Keratinocyte (primary cell): ENCODE measurements around the gene DESI1. TPM values are rescaled to one million over a fixed set of nuclear protein-coding genes. Genes with fewer than 3 reads are reported as not detected.

Experiments
- DNase-seq: peaks from one replicate; pipeline ENCODE4 v3.0.0-alpha.2; 2011; ENCODE audit warnings: low read depth, missing footprints, low spot score
- FAIRE-seq: peaks from 2 replicates; lab custom pipeline; 2011; peaks lifted over from hg19 to GRCh38; lab: Jason Lieb, UNC
- H2AFZ ChIP-seq: 2 replicates; pipeline ENCODE4 v1.6.0; 2012; ENCODE audit warnings: low read length, control low read depth, inconsistent platforms; ENCODE audit not compliant: control insufficient read depth
- H3K27ac ChIP-seq: 2 replicates; pipeline ENCODE4 v1.5.1; 2011; ENCODE audit warnings: low read length; ENCODE audit not compliant: control insufficient read depth, insufficient read depth
- H3K27me3 ChIP-seq: 3 replicates; pipeline ENCODE4 v1.6.0; 2011; ENCODE audit warnings: low read length; ENCODE audit not compliant: control insufficient read depth, insufficient read depth; ENCODE audit errors: extremely low read depth
- H3K36me3 ChIP-seq, 2 experiments: 2 replicates in 1 of 2; 3 replicates in 1 of 2; pipeline ENCODE4 v1.5.1; 2011; ENCODE audit warnings: low read length in 2 of 2, mild to moderate bottlenecking in 1 of 2; ENCODE audit not compliant: control insufficient read depth in 2 of 2, insufficient read depth in 2 of 2; ENCODE audit errors: extremely low read depth in 1 of 2
- H3K4me1 ChIP-seq: 3 replicates; pipeline ENCODE4 v1.5.1; 2011; ENCODE audit warnings: low read length; ENCODE audit not compliant: control insufficient read depth, insufficient read depth; ENCODE audit errors: extremely low read depth
- H3K4me2 ChIP-seq: 3 replicates; pipeline ENCODE4 v1.6.0; 2011; ENCODE audit warnings: low read depth, low read length; ENCODE audit not compliant: control insufficient read depth, insufficient read depth; ENCODE audit errors: extremely low read depth
- H3K4me3 ChIP-seq, 3 experiments: fragments of 200-600 bp in 1 of 3; sonication (generic) in 1 of 3; 2 replicates in 2 of 3; 3 replicates in 1 of 3; pipeline ENCODE4 v1.5.1; 2011 to 2016; ENCODE audit warnings: low read length in 3 of 3, mild to moderate bottlenecking in 3 of 3, control low read depth in 2 of 3, inconsistent platforms in 1 of 3, low read depth in 1 of 3, mixed read lengths in 1 of 3, mixed run types in 1 of 3, moderate library complexity in 1 of 3; ENCODE audit not compliant: control insufficient read depth in 2 of 3, insufficient read depth in 2 of 3; ENCODE audit errors: extremely low read depth in 1 of 3
- H3K79me2 ChIP-seq: 2 replicates; pipeline ENCODE4 v1.6.0; 2012; ENCODE audit warnings: low read length; ENCODE audit not compliant: control insufficient read depth, insufficient read depth
- H3K9ac ChIP-seq: 3 replicates; pipeline ENCODE4 v1.6.0; 2011; ENCODE audit warnings: low read length; ENCODE audit not compliant: control insufficient read depth, insufficient read depth; ENCODE audit errors: extremely low read depth
- H3K9me1 ChIP-seq: 3 replicates; pipeline ENCODE4 v1.6.0; 2011; ENCODE audit warnings: low read length; ENCODE audit not compliant: control insufficient read depth, insufficient read depth; ENCODE audit errors: extremely low read depth
- H3K9me3 ChIP-seq: 2 replicates; pipeline ENCODE4 v1.5.1; 2012; ENCODE audit warnings: low read depth, low read length; ENCODE audit not compliant: control insufficient read depth
- H4K20me1 ChIP-seq: 3 replicates; pipeline ENCODE4 v1.6.0; 2011; ENCODE audit warnings: low read length; ENCODE audit not compliant: control insufficient read depth, insufficient read depth; ENCODE audit errors: extremely low read depth
- CTCF ChIP-seq, 3 experiments: IDR thresholded peaks in 1 of 3; conservative IDR thresholded peaks in 1 of 3; optimal IDR thresholded peaks in 1 of 3; 2 replicates in 2 of 3; 3 replicates in 1 of 3; pipeline versions ENCODE3 to v1.5.1; 2011; ENCODE audit warnings: low read length in 3 of 3, mild to moderate bottlenecking in 3 of 3, moderate library complexity in 2 of 3, control low read depth in 1 of 3, inconsistent platforms in 1 of 3; ENCODE audit not compliant: insufficient read depth in 2 of 3; ENCODE audit errors: extremely low read depth in 1 of 3
- EZH2 ChIP-seq: IDR thresholded peaks from one replicate; pipeline ENCODE4 v1.6.1; 2012; ENCODE audit warnings: inconsistent platforms, mild to moderate bottlenecking, low read length, moderate library complexity
- dilution Hi-C: fragments of 300-500 bp; cut with MboI; formaldehyde crosslinking; loops from one replicate; pipeline ENCODE4 v1.7.0; 2020; ENCODE audit warnings: low sequenced_read_pairs; ENCODE audit not compliant: extremely low pct_ligation_motif_present
- polyA plus RNA-seq, 5 experiments: library from polyadenylated mRNA; depleted of rRNA in 3 of 5; stranded (reverse) in 3 of 5; stranded (forward) in 1 of 5; unstranded in 1 of 5; fragments of >200 nt; gene quantifications; 1 replicate in 1 of 5; 2 replicates in 3 of 5; 3 replicates in 1 of 5; pipeline versions ENCODE4 v1.2.1 to v1.2.3, GENCODE V29; 2011 to 2012; ENCODE audit warnings: missing spikeins in 2 of 5, low read depth in 1 of 5, low replicate concordance in 1 of 5

DESI1 gene
- polyA plus RNA-seq, 1 donor (not counting 4 experiments of a cell fraction or from before 2014, with no cell fraction given): 32.8 TPM

- Histone ChIP-seq H3K4me1 (no peaks in the 10 kb centered on the region), H3K4me3 (no peak overlapping the region), H3K9me1 (no peaks in the 10 kb centered on the region), H3K36me3 (peaks cover 49 to 69% of the 10 kb centered on the region in 2 experiments), H3K27me3 (no peaks in the 10 kb centered on the region), H4K20me1 (peaks cover 5% of the 10 kb centered on the region), H2AFZ (no peak overlapping the region), H3K27ac (no peak overlapping the region), H3K9me3 (no peaks in the 10 kb centered on the region), H3K79me2 (peaks cover 5% of the 10 kb centered on the region), H3K4me2 (no peak overlapping the region), H3K9ac (no peak overlapping the region)
- dilution Hi-C loops: no loop called here
- TF ChIP-seq EZH2 (no peak), CTCF (optimal IDR thresholded peaks at IDR 0.05 in 1 of 3, IDR thresholded peaks at IDR 0.05 in 1 of 3, conservative IDR thresholded peaks at IDR 0.05 in 1 of 3; ENCODE audit: extremely low read depth in 1 of 3, insufficient read depth in 2 of 3, low read length in 3 of 3) (no peak)
- no peak for FAIRE-seq
- no peak for DNase-seq
Observed at GRCh38 chr22:41656556-41656955, 35.7 kb upstream of the DESI1 start.

- Histone ChIP-seq H3K4me2 (no peak overlapping the region), H3K9me1 (no peaks in the 10 kb centered on the region), H3K27ac (no peak overlapping the region), H4K20me1 (peaks cover 5% of the 10 kb centered on the region), H3K79me2 (peaks cover 8% of the 10 kb centered on the region), H3K9ac (no peak overlapping the region), H3K36me3 (peaks cover 49 to 60% of the 10 kb centered on the region in 2 experiments), H3K27me3 (no peaks in the 10 kb centered on the region), H3K4me1 (no peaks in the 10 kb centered on the region), H3K9me3 (no peaks in the 10 kb centered on the region), H3K4me3 (no peak overlapping the region), H2AFZ (no peak overlapping the region)
- FAIRE-seq (no peak), DNase-seq (no peak)
- dilution Hi-C loops: no loop called here
- TF ChIP-seq EZH2: no peak
- TF ChIP-seq CTCF (optimal IDR thresholded peaks at IDR 0.05 in 1 of 3, IDR thresholded peaks at IDR 0.05 in 1 of 3, conservative IDR thresholded peaks at IDR 0.05 in 1 of 3; ENCODE audit: extremely low read depth in 1 of 3, insufficient read depth in 2 of 3, low read length in 3 of 3): no peak
Observed at GRCh38 chr22:41654322-41654721, 33.5 kb upstream of the DESI1 start.
